Left ventricle myocardium inferior (tissue), 1 donor: Measurements from ENCODE around the gene RAD51B. TPM values are rescaled to one million over a fixed set of nuclear protein-coding genes. Genes with fewer than 3 reads are reported as not detected.

Source experiments
- DNase-seq: peaks from one replicate; pipeline ENCODE4 v3.0.0-alpha.2; 2020
- H3K27ac ChIP-seq: fragments of 200-600 bp; replicated peaks from 2 replicates; pipeline ENCODE4 v1.8.0; 2021
- H3K27me3 ChIP-seq: fragments of 200-600 bp; 2 replicates; pipeline ENCODE4 v1.8.0; 2021; ENCODE audit warnings: low read depth
- H3K36me3 ChIP-seq: fragments of 200-600 bp; 2 replicates; pipeline ENCODE4 v1.8.0; 2021
- H3K4me1 ChIP-seq: fragments of 200-600 bp; 2 replicates; pipeline ENCODE4 v1.8.0; 2021
- H3K4me3 ChIP-seq: fragments of 200-600 bp; 2 replicates; pipeline ENCODE4 v1.8.0; 2021; ENCODE audit warnings: mild to moderate bottlenecking, moderate library complexity
- H3K9me3 ChIP-seq: fragments of 200-600 bp; replicated peaks from 2 replicates; pipeline ENCODE4 v1.8.0; 2021
- intact Hi-C: fragments of 100-400 bp; cut with micrococcal nuclease; formaldehyde crosslinking; loops from one replicate; pipeline ENCODE4 v1.11.0; 2022
- total RNA-seq: library from RNA; stranded (reverse); fragmentation: NEBNext Ultra II Directional; extraction: Animal tissue kit (Norgen Biotek cat#: 25700); gene quantifications from one replicate; pipeline ENCODE4 v1.2.1, GENCODE V29; 2021
- TF ChIP-seq, protein P1 (sequence below): fragments of 200-600 bp; IDR thresholded peaks from 2 replicates; pipeline ENCODE4 v1.8.0; 2021; ENCODE audit warnings: antibody characterized with exemption, mild to moderate bottlenecking, borderline replicate concordance
- donor health status: DM: no; HTN: yes; CAD: no; lungs with severe emphysema.

The RAD51B gene
- total RNA-seq, 1 donor from 2014 or later, result 2.4 TPM

GRCh38 chr14:68675233-68675577, 855.6 kb downstream of the RAD51B start:
- intact Hi-C loops, result no loop called here
- TF ChIP-seq, protein P1, sequence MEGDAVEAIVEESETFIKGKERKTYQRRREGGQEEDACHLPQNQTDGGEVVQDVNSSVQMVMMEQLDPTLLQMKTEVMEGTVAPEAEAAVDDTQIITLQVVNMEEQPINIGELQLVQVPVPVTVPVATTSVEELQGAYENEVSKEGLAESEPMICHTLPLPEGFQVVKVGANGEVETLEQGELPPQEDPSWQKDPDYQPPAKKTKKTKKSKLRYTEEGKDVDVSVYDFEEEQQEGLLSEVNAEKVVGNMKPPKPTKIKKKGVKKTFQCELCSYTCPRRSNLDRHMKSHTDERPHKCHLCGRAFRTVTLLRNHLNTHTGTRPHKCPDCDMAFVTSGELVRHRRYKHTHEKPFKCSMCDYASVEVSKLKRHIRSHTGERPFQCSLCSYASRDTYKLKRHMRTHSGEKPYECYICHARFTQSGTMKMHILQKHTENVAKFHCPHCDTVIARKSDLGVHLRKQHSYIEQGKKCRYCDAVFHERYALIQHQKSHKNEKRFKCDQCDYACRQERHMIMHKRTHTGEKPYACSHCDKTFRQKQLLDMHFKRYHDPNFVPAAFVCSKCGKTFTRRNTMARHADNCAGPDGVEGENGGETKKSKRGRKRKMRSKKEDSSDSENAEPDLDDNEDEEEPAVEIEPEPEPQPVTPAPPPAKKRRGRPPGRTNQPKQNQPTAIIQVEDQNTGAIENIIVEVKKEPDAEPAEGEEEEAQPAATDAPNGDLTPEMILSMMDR, result no peak
- H3K9me3 ChIP-seq, result no peaks in the 10 kb centered on the region
- H3K27me3 ChIP-seq, result no peaks in the 10 kb centered on the region
- no peak overlapping the region for H3K27ac ChIP-seq
- H3K4me3 ChIP-seq, result no peak overlapping the region
- H3K36me3 ChIP-seq, result no peaks in the 10 kb centered on the region
- peaks cover 43% of the 10 kb centered on the region for H3K4me1 ChIP-seq
- DNase-seq, result no peak

GRCh38 chr14:68676511-68676943, 856.9 kb downstream of the RAD51B start:
- H3K36me3 ChIP-seq, result no peaks in the 10 kb centered on the region
- peaks cover 43% of the 10 kb centered on the region for H3K4me1 ChIP-seq
- intact Hi-C loops, result no loop called here
- no peaks in the 10 kb centered on the region for H3K27me3 ChIP-seq
- H3K4me3 ChIP-seq, result no peak overlapping the region
- TF ChIP-seq, protein P1, result no peak
- no peak for DNase-seq
- no peaks in the 10 kb centered on the region for H3K9me3 ChIP-seq
- H3K27ac ChIP-seq, result no peak overlapping the region

DNA sequence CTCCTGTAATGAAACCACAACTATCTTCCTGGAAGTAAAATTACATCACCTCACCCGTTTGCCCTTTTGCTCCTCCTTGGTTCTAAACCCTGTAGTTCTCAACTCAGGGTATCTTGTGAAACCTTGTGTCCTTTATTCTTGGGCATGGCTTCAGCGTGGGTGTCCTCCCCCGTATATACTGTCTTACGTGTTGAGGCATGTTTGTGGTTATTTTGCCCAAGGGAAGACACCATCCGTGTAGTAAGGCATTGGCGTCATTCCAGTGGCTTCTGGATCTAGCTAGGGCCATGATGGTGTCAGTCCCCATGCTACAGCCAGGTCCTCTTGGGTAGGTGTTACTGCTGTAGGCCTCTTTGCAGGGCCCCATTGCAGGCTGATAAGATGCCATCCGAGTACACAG, 857.9 kb downstream of the RAD51B start:
- H3K4me1 ChIP-seq, result peaks cover 43% of the 10 kb centered on the region
- no peaks in the 10 kb centered on the region for H3K9me3 ChIP-seq
- DNase-seq, result no peak
- intact Hi-C loops, result no loop called here
- no peaks in the 10 kb centered on the region for H3K27me3 ChIP-seq
- H3K36me3 ChIP-seq, result no peaks in the 10 kb centered on the region
- H3K27ac ChIP-seq, result no peak overlapping the region
- TF ChIP-seq, protein P1, result no peak
- no peak overlapping the region for H3K4me3 ChIP-seq

DNA sequence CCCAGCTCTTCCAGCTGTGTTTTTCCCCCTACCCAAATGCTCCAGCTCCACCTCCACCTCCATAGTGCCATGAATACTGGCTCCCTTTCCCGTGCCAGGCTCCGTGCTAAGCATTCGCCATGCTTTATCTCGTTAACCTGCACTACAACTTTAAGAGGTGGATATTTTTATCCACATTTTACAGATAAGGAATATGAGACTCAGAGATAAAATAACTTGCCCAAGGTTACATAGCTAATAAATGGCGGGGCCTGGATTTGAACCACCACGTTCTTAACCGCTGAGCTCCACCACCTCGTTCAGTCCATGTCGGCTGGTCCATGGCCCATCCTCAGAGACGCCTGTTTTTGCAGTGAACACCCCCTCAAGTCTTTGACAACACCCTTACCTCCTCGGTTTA, 858.3 kb downstream of the RAD51B start:
- Histone ChIP-seq H3K27me3 (no peaks in the 10 kb centered on the region), H3K4me1 (peaks cover 42% of the 10 kb centered on the region), H3K4me3 (no peak overlapping the region), H3K9me3 (no peaks in the 10 kb centered on the region), H3K36me3 (no peaks in the 10 kb centered on the region), H3K27ac (no peak overlapping the region)
- TF ChIP-seq, protein P1, result no peak
- intact Hi-C loops, result no loop called here
- no peak for DNase-seq

- H3K27ac ChIP-seq, result no peak overlapping the region
- no peak for DNase-seq
- H3K4me3 ChIP-seq, result no peak overlapping the region
- H3K4me1 ChIP-seq, result peaks cover 44% of the 10 kb centered on the region
- H3K27me3 ChIP-seq, result no peaks in the 10 kb centered on the region
- H3K36me3 ChIP-seq, result no peaks in the 10 kb centered on the region
- H3K9me3 ChIP-seq, result no peaks in the 10 kb centered on the region
- intact Hi-C loops, result no loop called here
- TF ChIP-seq, protein P1, result no peak
Measured at GRCh38 chr14:68678471-68678870, 858.9 kb downstream of the RAD51B start.

DNA sequence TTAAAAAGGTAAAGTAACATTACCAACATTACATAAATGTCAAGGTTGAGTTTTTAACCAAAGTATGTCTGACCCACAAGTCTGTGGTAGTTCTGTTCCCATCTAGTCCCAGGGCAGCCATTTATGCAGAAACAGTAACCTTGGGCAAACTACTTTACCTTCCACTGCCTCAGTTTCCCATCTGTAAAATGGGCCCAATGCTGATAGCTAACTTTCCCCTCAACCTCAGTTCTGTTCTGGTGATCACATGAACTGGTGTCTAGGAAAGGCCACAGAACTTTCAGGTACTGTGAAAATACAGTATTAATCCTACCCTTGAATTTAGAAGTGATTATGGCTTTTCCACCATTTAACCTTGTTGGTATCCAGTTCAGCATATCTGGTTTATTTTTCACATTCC, 859.7 kb downstream of the RAD51B start:
- H3K27ac ChIP-seq, result no peak overlapping the region
- H3K36me3 ChIP-seq, result no peaks in the 10 kb centered on the region
- no peak for DNase-seq
- TF ChIP-seq, protein P1, result no peak
- no peaks in the 10 kb centered on the region for H3K27me3 ChIP-seq
- peaks cover 52% of the 10 kb centered on the region for H3K4me1 ChIP-seq
- intact Hi-C loops, result no loop called here
- H3K4me3 ChIP-seq, result no peak overlapping the region
- no peaks in the 10 kb centered on the region for H3K9me3 ChIP-seq
